Testis (tissue), 2 donors: ENCODE data around the gene PMF1.

Experiments
- CTCF ChIP-seq, 3 experiments: fragments of 450-650 bp in 2 of 3; fragments of 200-600 bp in 1 of 3; sonication (generic) in 1 of 3; IDR thresholded peaks; one replicate each; pipeline ENCODE4 v1.5.1; 2016 to 2019; ENCODE audit warnings: antibody characterized with exemption in 3 of 3, mild to moderate bottlenecking in 2 of 3, moderate library complexity in 1 of 3
- POLR2A ChIP-seq: fragments of 450-650 bp; IDR thresholded peaks from one replicate; pipeline ENCODE4 v1.6.1; 2017; ENCODE audit warnings: antibody characterized with exemption, mild to moderate bottlenecking, moderate library complexity

- TF ChIP-seq CTCF (IDR thresholded peaks at IDR 0.05) (no peak), POLR2A (no peak)
Measured at GRCh38 chr1:156220226-156220625, 7.4 kb downstream of the PMF1 start.
